Pancreas (tissue), 10 donors: Measurements from ENCODE around the gene RBM41. TPM values are rescaled to one million over a fixed set of nuclear protein-coding genes. Genes with fewer than 3 reads are reported as not detected.

Experiments
- ATAC-seq, 4 donors: fragments of 200-7000 bp; cut with Tn5 transposase; one replicate each; pipeline versions ENCODE4 v1.8.0 to v1.9.1; 2020; ENCODE audit warnings: mild to moderate bottlenecking in 4 of 4, moderate library complexity in 4 of 4
- DNase-seq, 6 donors: peaks; one replicate each; pipeline ENCODE4 v3.0.0-alpha.2; 2020
- FAIRE-seq: peaks from 2 replicates; lab custom pipeline; 2012; peaks lifted over from hg19 to GRCh38; lab: Jason Lieb, UNC
- H3K27ac ChIP-seq, 4 donors: fragments of 200-600 bp; sonication (generic); 1 replicate in 3 of 4; 2 replicates in 1 of 4; pipeline versions ENCODE4 v1.5.0 to v1.8.0; 2020
- H3K27me3 ChIP-seq, 4 donors: fragments of 200-600 bp; one replicate each; pipeline ENCODE4 v1.8.0; 2021
- H3K36me3 ChIP-seq, 3 donors: fragments of 200-600 bp; sonication (generic) in 1 of 3; one replicate each; pipeline versions ENCODE4 v1.5.0 to v1.8.0; 2020 to 2021
- H3K4me1 ChIP-seq, 3 donors: fragments of 200-600 bp; one replicate each; pipeline ENCODE4 v1.8.0; 2021
- H3K4me3 ChIP-seq, 4 donors: fragments of 200-600 bp; sonication (generic) in 2 of 4; one replicate each; pipeline versions ENCODE4 v1.5.0 to v1.8.0; 2020 to 2021
- H3K9me3 ChIP-seq, 4 donors: fragments of 200-600 bp; one replicate each; pipeline ENCODE4 v1.8.0; 2021
- WGBS, 2 donors: extraction: QIAGEN DNeasy Blood & Tissue Kit; methylation state at CpG; one replicate each; pipeline ENCODE4 v1.1.7; 2013; 5-methylcytosine and 5-hydroxymethylcytosine counted together
- intact Hi-C, 3 donors: fragments of 100-400 bp; cut with DNase I; formaldehyde crosslinking; loops; one replicate each; pipeline versions ENCODE4 v1.11.1 to v1.14.2; 2022
- polyA plus RNA-seq, 2 donors: library from polyadenylated mRNA; stranded (reverse); fragments of 200-250 nt; gene quantifications; one replicate each; pipeline ENCODE4 v1.2.3, GENCODE V29; 2013
- total RNA-seq, 6 donors: library from RNA; stranded (reverse); fragmentation: NEBNext Ultra II Directional in 4 of 6; extraction: Animal tissue kit (Norgen Biotek cat#: 25700) in 4 of 6; gene quantifications; one replicate each; pipeline versions ENCODE4 v1.2.1 to v1.2.4, GENCODE V29; 2021 to 2023
- TF ChIP-seq, protein P1 (sequence below), 4 donors: fragments of 200-600 bp; sonication (generic) in 3 of 4; IDR thresholded peaks; one replicate each; pipeline versions ENCODE4 v1.5.0 to v1.8.0; 2021; ENCODE audit warnings: antibody characterized with exemption in 4 of 4
- donor health status: healthy with polysubstance abuse.
- donor health status: DM: no; HTN: no; CAD: no; lungs with moderate emphysema.
- donor health status: DM: no; HTN: no; CAD: no.
- donor health status: control.
- donor health status: control.
- donor health status: Bipolar disorder and iron deficiency.
- donor health status: DM: yes; HTN: yes; CAD: no.
- donor health status: DM: no; HTN: no; CAD: no.
- donor health status: DM: no; HTN: no; CAD: no.
- donor health status: DM: yes; HTN: yes; CAD: no.

RBM41 gene
- total and polyA plus RNA-seq, 8 donors: 3.7 to 11.7 (median 6.7) TPM

DNA sequence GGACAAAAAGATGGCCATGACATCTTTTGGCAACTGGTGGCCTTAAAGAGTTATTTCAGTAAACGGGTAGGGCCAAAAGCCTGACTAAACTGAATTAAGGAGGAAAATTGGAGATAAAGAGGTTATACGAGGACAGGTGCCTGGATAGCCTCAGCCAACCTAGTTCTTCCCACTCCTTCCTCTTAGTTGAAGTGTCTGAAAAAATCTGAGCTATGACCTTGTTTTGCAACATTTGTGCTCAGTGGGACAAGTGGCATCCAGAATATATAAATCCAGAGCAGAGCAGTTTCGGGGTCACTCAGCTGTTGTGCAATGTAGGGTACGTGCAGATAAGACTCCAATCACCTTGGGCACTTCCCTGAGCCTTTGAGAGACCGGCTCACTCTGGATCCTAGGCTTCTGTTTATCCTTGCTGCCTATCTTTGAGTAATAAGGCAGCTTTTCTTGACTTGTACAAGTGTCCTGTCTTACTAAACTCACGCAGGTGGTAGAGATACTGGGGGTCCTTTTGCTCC is 68.4 kb downstream of the RBM41 start:
- TF ChIP-seq, protein P1, sequence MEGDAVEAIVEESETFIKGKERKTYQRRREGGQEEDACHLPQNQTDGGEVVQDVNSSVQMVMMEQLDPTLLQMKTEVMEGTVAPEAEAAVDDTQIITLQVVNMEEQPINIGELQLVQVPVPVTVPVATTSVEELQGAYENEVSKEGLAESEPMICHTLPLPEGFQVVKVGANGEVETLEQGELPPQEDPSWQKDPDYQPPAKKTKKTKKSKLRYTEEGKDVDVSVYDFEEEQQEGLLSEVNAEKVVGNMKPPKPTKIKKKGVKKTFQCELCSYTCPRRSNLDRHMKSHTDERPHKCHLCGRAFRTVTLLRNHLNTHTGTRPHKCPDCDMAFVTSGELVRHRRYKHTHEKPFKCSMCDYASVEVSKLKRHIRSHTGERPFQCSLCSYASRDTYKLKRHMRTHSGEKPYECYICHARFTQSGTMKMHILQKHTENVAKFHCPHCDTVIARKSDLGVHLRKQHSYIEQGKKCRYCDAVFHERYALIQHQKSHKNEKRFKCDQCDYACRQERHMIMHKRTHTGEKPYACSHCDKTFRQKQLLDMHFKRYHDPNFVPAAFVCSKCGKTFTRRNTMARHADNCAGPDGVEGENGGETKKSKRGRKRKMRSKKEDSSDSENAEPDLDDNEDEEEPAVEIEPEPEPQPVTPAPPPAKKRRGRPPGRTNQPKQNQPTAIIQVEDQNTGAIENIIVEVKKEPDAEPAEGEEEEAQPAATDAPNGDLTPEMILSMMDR (IDR thresholded peaks at IDR 0.05): no peak
- 39 to 41% methylated on average over 6 of the region's 6 CpGs for WGBS, 2 donors
- H3K4me1 ChIP-seq: no peaks in the 10 kb centered on the region
- DNase-seq (no peak), ATAC-seq (no peak), FAIRE-seq (no peak)
- no peak overlapping the region for H3K4me3 ChIP-seq
- no peaks in the 10 kb centered on the region for H3K9me3 ChIP-seq
- H3K27me3 ChIP-seq: no peaks in the 10 kb centered on the region
- H3K27ac ChIP-seq: no peak overlapping the region
- intact Hi-C loops: no loop called here
- H3K36me3 ChIP-seq: no peaks in the 10 kb centered on the region

DNA sequence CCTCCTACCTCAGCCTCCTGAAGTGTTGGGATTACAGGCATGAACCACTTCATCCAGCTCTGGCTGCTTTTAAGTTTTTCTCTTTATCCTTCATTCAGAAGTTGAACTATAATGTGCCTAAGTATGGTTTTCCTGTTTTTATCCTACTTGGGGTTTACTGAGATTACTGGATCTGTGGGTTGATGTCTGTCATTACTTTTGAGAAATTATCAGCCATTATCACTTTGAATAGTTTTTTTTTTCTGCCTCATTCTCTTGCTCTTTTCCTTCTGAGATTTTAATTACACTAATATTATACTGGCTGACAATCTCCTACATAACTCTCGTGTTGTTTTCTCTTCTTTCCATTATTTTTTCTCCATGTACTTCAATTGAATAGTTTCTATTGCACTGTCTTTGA is 71.0 kb downstream of the RBM41 start:
- Histone ChIP-seq H3K9me3 (no peaks in the 10 kb centered on the region), H3K27ac (no peak overlapping the region), H3K4me1 (no peaks in the 10 kb centered on the region), H3K36me3 (no peaks in the 10 kb centered on the region), H3K4me3 (no peak overlapping the region), H3K27me3 (peaks cover 0 to 8% (median 4%) of the 10 kb centered on the region in 4 donors)
- intact Hi-C loops: no loop called here
- WGBS, 2 donors: 26 to 57% methylated on average over 1 of the region's 1 CpG
- no peak for ATAC-seq
- TF ChIP-seq, protein P1 (IDR thresholded peaks at IDR 0.05): no peak
- no peak for DNase-seq
- peak; percentile 43 for FAIRE-seq

DNA sequence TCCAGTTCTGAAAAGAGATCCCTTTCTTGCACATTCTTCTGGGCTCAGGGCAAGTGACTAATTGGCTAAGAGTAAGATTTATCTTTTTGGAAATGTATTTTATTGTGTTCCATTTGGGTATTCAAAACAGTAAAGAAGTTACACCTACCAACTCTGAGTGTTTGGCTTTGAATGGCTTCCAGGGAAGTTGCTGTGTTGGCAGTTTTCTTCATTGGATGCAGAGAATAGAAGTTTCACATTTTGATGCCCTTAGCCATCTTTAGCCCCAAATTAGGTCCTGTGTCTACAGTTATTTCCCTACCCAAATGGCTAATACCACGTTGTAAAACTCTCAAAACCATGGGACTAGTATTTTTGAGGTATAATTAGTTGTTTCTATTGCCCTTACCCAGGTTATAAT is 88.9 kb downstream of the RBM41 start:
- no peaks in the 10 kb centered on the region for H3K36me3 ChIP-seq
- 51 to 69% methylated on average over 1 of the region's 1 CpG for WGBS, 2 donors
- no peaks in the 10 kb centered on the region for H3K4me1 ChIP-seq
- H3K9me3 ChIP-seq: peaks cover 0 to 3% (median 0%) of the 10 kb centered on the region in 4 donors
- TF ChIP-seq, protein P1 (IDR thresholded peaks at IDR 0.05): no peak
- ATAC-seq (no peak), DNase-seq (no peak), FAIRE-seq (no peak)
- intact Hi-C loops: no loop called here
- no peak overlapping the region for H3K27ac ChIP-seq
- H3K4me3 ChIP-seq: no peak overlapping the region
- peaks cover 0 to 26% (median 0%) of the 10 kb centered on the region in 4 donors for H3K27me3 ChIP-seq

DNA sequence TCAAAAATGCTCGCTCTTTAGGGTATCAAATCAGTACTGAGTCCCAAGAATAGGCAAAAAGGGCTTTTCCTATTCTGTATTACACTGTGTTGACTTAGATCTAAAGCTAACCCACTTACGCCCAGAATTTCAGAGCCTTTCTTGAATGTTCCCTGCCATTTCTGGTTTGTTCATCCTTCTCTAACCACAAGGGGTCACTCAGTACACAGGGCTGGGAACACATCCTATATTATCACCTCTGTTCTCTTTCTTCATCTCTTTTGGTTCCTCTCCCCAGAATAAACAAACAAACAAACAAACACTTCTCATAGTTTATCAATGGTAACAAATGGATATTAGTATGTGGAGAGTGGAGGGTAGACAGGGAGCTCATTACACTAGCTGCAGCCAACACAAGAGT is 93.1 kb downstream of the RBM41 start:
- FAIRE-seq: peak; percentile 86

DNA sequence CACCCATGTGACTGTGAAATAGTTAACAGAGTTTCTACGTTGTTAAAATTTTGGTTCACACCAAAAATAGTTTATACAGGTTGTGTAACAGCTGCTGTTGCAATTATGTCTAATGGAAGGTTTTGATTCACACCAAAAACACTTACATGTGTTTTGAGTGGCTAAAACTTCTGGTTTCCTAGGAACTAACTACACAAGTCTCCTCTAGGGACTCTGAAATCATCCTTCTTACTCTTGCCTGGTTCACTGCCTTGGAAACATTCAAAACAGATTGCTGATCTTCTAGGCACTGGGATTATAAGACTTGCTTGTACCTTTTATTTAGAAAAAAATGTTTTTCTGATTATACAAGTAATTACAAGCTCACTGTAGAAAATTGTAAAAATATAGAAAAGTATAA is 103.7 kb downstream of the RBM41 start:
- TF ChIP-seq, protein P1 (IDR thresholded peaks at IDR 0.05): no peak
- intact Hi-C loops: no loop called here
- peak; percentile 76 for FAIRE-seq
- H3K27ac ChIP-seq: no peak overlapping the region
- DNase-seq: no peak
- H3K36me3 ChIP-seq: no peaks in the 10 kb centered on the region
- no peaks in the 10 kb centered on the region for H3K27me3 ChIP-seq
- no peaks in the 10 kb centered on the region for H3K4me1 ChIP-seq
- 27 to 39% methylated on average over 1 of the region's 1 CpG for WGBS, 2 donors
- H3K4me3 ChIP-seq: no peak overlapping the region
- no peaks in the 10 kb centered on the region for H3K9me3 ChIP-seq
- ATAC-seq: no peak

More for the DNA sequence above, 93.1 kb downstream of the RBM41 start:
- Histone ChIP-seq H3K4me3 (no peak overlapping the region), H3K27me3 (peaks cover 0 to 10% (median 0%) of the 10 kb centered on the region in 4 donors), H3K9me3 (peaks cover 0 to 3% (median 0%) of the 10 kb centered on the region in 4 donors), H3K4me1 (no peaks in the 10 kb centered on the region), H3K27ac (no peak overlapping the region), H3K36me3 (no peaks in the 10 kb centered on the region)
- 9 to 13% methylated on average over 2 of the region's 2 CpGs for WGBS, 2 donors
- ATAC-seq: peak in 3 of 4 donors; percentile 65 to 77 (median 70)
- no peak for DNase-seq
- intact Hi-C loops: no loop called here
- TF ChIP-seq, protein P1 (IDR thresholded peaks at IDR 0.05): peak in 3 of 4 donors; percentile 33 to 46 (median 36)
